CD14-positive monocyte (primary cell): ENCODE results near the gene CACNA1C. TPM values are rescaled to one million over a fixed set of nuclear protein-coding genes. Genes with fewer than 3 reads are reported as not detected.

Experiments used
- DNase-seq, 3 donors: peaks; one replicate each; pipeline ENCODE4 v3.0.0-alpha.2; 2011 to 2022
- H2AFZ ChIP-seq: 2 replicates; pipeline ENCODE4 v1.6.0; 2012; ENCODE audit warnings: mild to moderate bottlenecking, low read depth, low read length, inconsistent platforms; ENCODE audit not compliant: insufficient read depth, poor library complexity, severe bottlenecking
- H3K27ac ChIP-seq, 2 donors: 1 replicate in 1 of 2; 2 replicates in 1 of 2; pipeline ENCODE4 v1.5.1; 2012 to 2013; ENCODE audit warnings: low read length in 2 of 2, control low read depth in 1 of 2, inconsistent platforms in 1 of 2, low read depth in 1 of 2, mild to moderate bottlenecking in 1 of 2
- H3K27me3 ChIP-seq, 2 donors: one replicate each; pipeline versions ENCODE4 v1.6.0 to v1.6.1; 2011 to 2013; ENCODE audit warnings: low read length in 2 of 2; ENCODE audit not compliant: control insufficient read depth in 2 of 2, insufficient read depth in 2 of 2
- H3K36me3 ChIP-seq, 2 donors: replicated peaks in 1 of 2; 1 replicate in 1 of 2; 2 replicates in 1 of 2; pipeline versions ENCODE4 v1.5.1 to v1.6.1; 2012 to 2013; ENCODE audit warnings: low read length in 2 of 2, control low read depth in 1 of 2, inconsistent platforms in 1 of 2, mild to moderate bottlenecking in 1 of 2; ENCODE audit not compliant: insufficient read depth in 2 of 2, control insufficient read depth in 1 of 2
- H3K4me1 ChIP-seq, 2 donors: 1 replicate in 1 of 2; 2 replicates in 1 of 2; pipeline versions ENCODE4 v1.5.1 to v1.6.1; 2012 to 2013; ENCODE audit warnings: low read length in 2 of 2, control low read depth in 1 of 2, inconsistent platforms in 1 of 2, mild to moderate bottlenecking in 1 of 2, moderate library complexity in 1 of 2; ENCODE audit not compliant: insufficient read depth in 2 of 2, control insufficient read depth in 1 of 2
- H3K4me2 ChIP-seq: replicated peaks from 2 replicates; pipeline ENCODE3; 2012; ENCODE audit warnings: low read length, moderate library complexity, mild to moderate bottlenecking; ENCODE audit not compliant: poor library complexity, severe bottlenecking; ENCODE audit errors: extremely low read depth
- H3K4me3 ChIP-seq, 3 experiments: fragments of 200-600 bp in 1 of 3; sonication (generic) in 1 of 3; replicated peaks in 1 of 3; 1 replicate in 2 of 3; 2 replicates in 1 of 3; pipeline ENCODE4 v1.5.1; 2011 to 2013; ENCODE audit warnings: low read length in 3 of 3, mild to moderate bottlenecking in 3 of 3, control low read depth in 2 of 3, low read depth in 2 of 3, inconsistent platforms in 1 of 3, moderate library complexity in 1 of 3
- H3K79me2 ChIP-seq: 2 replicates; pipeline ENCODE4 v1.6.0; 2012; ENCODE audit warnings: mild to moderate bottlenecking, control low read depth, inconsistent platforms, low read length, moderate library complexity; ENCODE audit not compliant: insufficient read depth
- H3K9ac ChIP-seq: 2 replicates; pipeline ENCODE4 v1.6.0; 2017; ENCODE audit warnings: low read length, mild to moderate bottlenecking; ENCODE audit not compliant: insufficient read depth, poor library complexity, severe bottlenecking
- H3K9me3 ChIP-seq, 2 donors: replicated peaks in 1 of 2; 1 replicate in 1 of 2; 2 replicates in 1 of 2; pipeline versions ENCODE4 v1.5.1 to v1.6.1; 2012 to 2013; ENCODE audit warnings: low read length in 2 of 2, control low read depth in 1 of 2; ENCODE audit not compliant: control insufficient read depth in 1 of 2, insufficient read depth in 1 of 2
- H4K20me1 ChIP-seq: 2 replicates; pipeline ENCODE4 v1.6.0; 2012; ENCODE audit warnings: mild to moderate bottlenecking, low read length, control low read depth, moderate library complexity; ENCODE audit not compliant: insufficient read depth
- H3K27ac Mint-ChIP-seq, 7 donors: one replicate each; pipeline ENCODE4 v1.8.0; 2020; ENCODE audit warnings: mild to moderate bottlenecking in 7 of 7, mixed read lengths in 7 of 7, moderate library complexity in 6 of 7, inconsistent platforms in 2 of 7
- H3K27me3 Mint-ChIP-seq, 3 donors: one replicate each; pipeline ENCODE4 v1.8.0; 2021 to 2022; ENCODE audit warnings: low read depth in 3 of 3, mild to moderate bottlenecking in 3 of 3, mixed read lengths in 3 of 3, moderate library complexity in 3 of 3, inconsistent platforms in 1 of 3
- H3K36me3 Mint-ChIP-seq, 2 donors: one replicate each; pipeline ENCODE4 v1.8.0; 2020; ENCODE audit warnings: mixed read lengths in 2 of 2, inconsistent platforms in 1 of 2, mild to moderate bottlenecking in 1 of 2
- H3K4me1 Mint-ChIP-seq: one replicate; pipeline ENCODE4 v1.8.0; 2020; ENCODE audit warnings: mild to moderate bottlenecking, mixed read lengths
- H3K4me3 Mint-ChIP-seq, 2 donors: one replicate each; pipeline ENCODE4 v1.8.0; 2020; ENCODE audit warnings: mild to moderate bottlenecking in 2 of 2, mixed read lengths in 2 of 2, moderate library complexity in 1 of 2
- H3K9me3 Mint-ChIP-seq, 7 donors: one replicate each; pipeline ENCODE4 v1.8.0; 2020 to 2022; ENCODE audit warnings: mixed read lengths in 7 of 7, mild to moderate bottlenecking in 6 of 7, moderate library complexity in 6 of 7, inconsistent platforms in 2 of 7
- WGBS: methylation state at CpG from one replicate; pipeline ENCODE4 v1.1.5; 2013; ENCODE audit warnings: missing lambda C conversion rate; ENCODE audit not compliant: insufficient coverage; 5-methylcytosine and 5-hydroxymethylcytosine counted together
- intact Hi-C, 2 donors: fragments of 100-400 bp; cut with micrococcal nuclease; formaldehyde crosslinking; loops; one replicate each; pipeline versions ENCODE4 v1.15.0 to v1.15.1; 2023
- polyA plus RNA-seq, 3 donors: library from polyadenylated mRNA; depleted of rRNA in 1 of 3; unstranded in 2 of 3; stranded (reverse) in 1 of 3; fragments of 300-500 nt in 2 of 3; fragments of >200 nt in 1 of 3; fragmentation: Illumina TruSeq in 2 of 3; gene quantifications; 1 replicate in 2 of 3; 2 replicates in 1 of 3; pipeline ENCODE4 v1.2.3, GENCODE V29; 2012 to 2021
- TF ChIP-seq, protein P1 (sequence below): fragments of 200-600 bp; IDR thresholded peaks from one replicate; pipeline ENCODE4 v1.8.0; 2022; ENCODE audit warnings: antibody characterized with exemption, mild to moderate bottlenecking

CACNA1C gene
- polyA plus RNA-seq, 3 donors = not detected

DNA sequence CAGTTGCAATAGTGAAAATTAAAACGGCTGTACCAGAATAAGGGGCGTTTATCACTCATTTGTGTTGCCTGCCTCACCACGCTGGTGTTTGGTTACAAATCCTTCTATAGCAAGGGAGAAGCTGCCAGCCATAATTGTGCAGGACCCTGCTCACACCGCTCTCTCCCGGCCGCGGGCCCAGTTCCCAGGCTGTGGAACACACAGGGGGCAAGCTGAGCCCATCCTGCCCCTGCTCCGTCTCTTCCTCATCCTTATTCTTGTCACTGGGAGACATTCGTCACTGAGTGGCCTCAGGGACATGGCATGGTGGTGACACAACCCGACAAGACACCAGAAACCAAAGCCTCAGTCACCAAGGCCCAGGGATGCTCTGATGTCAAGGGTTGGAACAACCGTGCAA, 625.6 kb downstream of the CACNA1C start:
- Histone ChIP-seq H3K9me3 (no peaks in the 10 kb centered on the region), H3K79me2 (no peaks in the 10 kb centered on the region), H3K4me1 (peaks cover 4 to 5% of the 10 kb centered on the region in 2 donors), H3K36me3 (no peaks in the 10 kb centered on the region), H2AFZ (no peak overlapping the region), H4K20me1 (no peaks in the 10 kb centered on the region), H3K4me2 (no peak overlapping the region), H3K27ac (no peak overlapping the region), H3K27me3 (no peaks in the 10 kb centered on the region), H3K9ac (no peak overlapping the region), H3K4me3 (no peak overlapping the region)
- WGBS = 93% methylated on average over 11 of the region's 11 CpGs
- intact Hi-C loops = no loop called here
- peaks cover 0 to 5% (median 4%) of the 10 kb centered on the region in 3 donors for H3K27me3 Mint-ChIP-seq
- no peaks in the 10 kb centered on the region for H3K36me3 Mint-ChIP-seq
- H3K4me3 Mint-ChIP-seq = no peak overlapping the region
- H3K9me3 Mint-ChIP-seq = peaks cover 0 to 2% (median 0%) of the 10 kb centered on the region in 7 donors
- TF ChIP-seq, protein P1, sequence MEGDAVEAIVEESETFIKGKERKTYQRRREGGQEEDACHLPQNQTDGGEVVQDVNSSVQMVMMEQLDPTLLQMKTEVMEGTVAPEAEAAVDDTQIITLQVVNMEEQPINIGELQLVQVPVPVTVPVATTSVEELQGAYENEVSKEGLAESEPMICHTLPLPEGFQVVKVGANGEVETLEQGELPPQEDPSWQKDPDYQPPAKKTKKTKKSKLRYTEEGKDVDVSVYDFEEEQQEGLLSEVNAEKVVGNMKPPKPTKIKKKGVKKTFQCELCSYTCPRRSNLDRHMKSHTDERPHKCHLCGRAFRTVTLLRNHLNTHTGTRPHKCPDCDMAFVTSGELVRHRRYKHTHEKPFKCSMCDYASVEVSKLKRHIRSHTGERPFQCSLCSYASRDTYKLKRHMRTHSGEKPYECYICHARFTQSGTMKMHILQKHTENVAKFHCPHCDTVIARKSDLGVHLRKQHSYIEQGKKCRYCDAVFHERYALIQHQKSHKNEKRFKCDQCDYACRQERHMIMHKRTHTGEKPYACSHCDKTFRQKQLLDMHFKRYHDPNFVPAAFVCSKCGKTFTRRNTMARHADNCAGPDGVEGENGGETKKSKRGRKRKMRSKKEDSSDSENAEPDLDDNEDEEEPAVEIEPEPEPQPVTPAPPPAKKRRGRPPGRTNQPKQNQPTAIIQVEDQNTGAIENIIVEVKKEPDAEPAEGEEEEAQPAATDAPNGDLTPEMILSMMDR = no peak
- peaks cover 6% of the 10 kb centered on the region for H3K4me1 Mint-ChIP-seq
- peak overlapping the region in 1 of 7 donors; percentile 25 for H3K27ac Mint-ChIP-seq
- DNase-seq = no peak

DNA sequence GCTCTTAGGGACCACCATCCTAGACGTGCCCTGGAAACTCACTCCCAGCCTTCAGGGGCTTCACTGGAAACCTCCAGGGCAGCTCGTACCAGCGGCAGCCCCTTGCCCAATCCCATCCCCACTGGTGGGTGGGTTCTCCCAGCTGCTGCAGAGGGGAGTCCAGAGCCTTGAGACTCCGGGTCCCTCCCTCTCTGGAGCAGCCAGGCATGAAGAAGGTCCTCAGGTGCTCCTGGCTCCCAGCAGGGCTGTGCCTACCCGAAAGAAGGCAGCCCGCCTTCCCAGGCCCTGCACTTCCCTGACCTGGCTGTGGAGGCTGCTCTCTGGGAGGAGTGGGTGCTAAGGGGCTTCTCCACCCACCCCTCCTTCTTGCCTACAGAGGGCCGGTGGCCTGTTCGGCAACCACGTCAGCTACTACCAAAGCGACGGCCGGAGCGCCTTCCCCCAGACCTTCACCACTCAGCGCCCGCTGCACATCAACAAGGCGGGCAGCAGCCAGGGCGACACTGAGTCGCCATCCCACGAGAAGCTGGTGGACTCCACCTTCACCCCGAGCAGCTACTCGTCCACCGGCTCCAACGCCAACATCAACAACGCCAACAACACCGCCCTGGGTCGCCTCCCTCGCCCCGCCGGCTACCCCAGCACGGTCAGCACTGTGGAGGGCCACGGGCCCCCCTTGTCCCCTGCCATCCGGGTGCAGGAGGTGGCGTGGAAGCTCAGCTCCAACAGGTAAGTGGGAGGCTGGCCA, 626.5 kb downstream of the CACNA1C start:
- Histone ChIP-seq H3K9me3 (no peaks in the 10 kb centered on the region), H3K4me2 (no peak overlapping the region), H3K27me3 (no peaks in the 10 kb centered on the region), H3K79me2 (no peaks in the 10 kb centered on the region), H3K36me3 (no peaks in the 10 kb centered on the region), H3K9ac (no peak overlapping the region), H2AFZ (no peak overlapping the region), H3K4me3 (no peak overlapping the region), H3K27ac (no peak overlapping the region), H3K4me1 (peaks cover 3 to 8% of the 10 kb centered on the region in 2 donors), H4K20me1 (no peaks in the 10 kb centered on the region)
- H3K9me3 Mint-ChIP-seq = peaks cover 0 to 2% (median 0%) of the 10 kb centered on the region in 7 donors
- no peaks in the 10 kb centered on the region for H3K36me3 Mint-ChIP-seq
- intact Hi-C loops = no loop called here
- TF ChIP-seq, protein P1 = no peak
- peaks cover 0 to 3% (median 2%) of the 10 kb centered on the region in 3 donors for H3K27me3 Mint-ChIP-seq
- WGBS = 93% methylated on average over 31 of the region's 33 CpGs
- H3K4me3 Mint-ChIP-seq = no peak overlapping the region
- no peak overlapping the region for H3K27ac Mint-ChIP-seq
- no peak for DNase-seq
- peaks cover 4% of the 10 kb centered on the region for H3K4me1 Mint-ChIP-seq
